LNCaP clone FGC (cell line): Measurements from ENCODE around the gene PTPN5.
A peak's percentile ranks its signal among the peaks of the same experiment; 100 is the strongest.
"Not testable (repeated sequence)": the region's sequence is repeated elsewhere in the genome, so short reads cannot be mapped to it uniquely, and the experiment has no call there.

ENCODE experiments used
- DNase-seq: peaks from one replicate; pipeline ENCODE4 v3.0.0-alpha.2; 2011; ENCODE audit warnings: low read depth
- H3K4me3 ChIP-seq: 2 replicates; pipeline ENCODE4 v1.5.1; 2011; ENCODE audit warnings: mild to moderate bottlenecking, low read depth, low read length, control low read depth
- CTCF ChIP-seq: IDR thresholded peaks from 2 replicates; pipeline ENCODE4 v1.5.1; 2012; ENCODE audit warnings: mild to moderate bottlenecking; ENCODE audit not compliant: control insufficient read depth, insufficient read depth; ENCODE audit errors: extremely low read depth

Gene PTPN5

DNA sequence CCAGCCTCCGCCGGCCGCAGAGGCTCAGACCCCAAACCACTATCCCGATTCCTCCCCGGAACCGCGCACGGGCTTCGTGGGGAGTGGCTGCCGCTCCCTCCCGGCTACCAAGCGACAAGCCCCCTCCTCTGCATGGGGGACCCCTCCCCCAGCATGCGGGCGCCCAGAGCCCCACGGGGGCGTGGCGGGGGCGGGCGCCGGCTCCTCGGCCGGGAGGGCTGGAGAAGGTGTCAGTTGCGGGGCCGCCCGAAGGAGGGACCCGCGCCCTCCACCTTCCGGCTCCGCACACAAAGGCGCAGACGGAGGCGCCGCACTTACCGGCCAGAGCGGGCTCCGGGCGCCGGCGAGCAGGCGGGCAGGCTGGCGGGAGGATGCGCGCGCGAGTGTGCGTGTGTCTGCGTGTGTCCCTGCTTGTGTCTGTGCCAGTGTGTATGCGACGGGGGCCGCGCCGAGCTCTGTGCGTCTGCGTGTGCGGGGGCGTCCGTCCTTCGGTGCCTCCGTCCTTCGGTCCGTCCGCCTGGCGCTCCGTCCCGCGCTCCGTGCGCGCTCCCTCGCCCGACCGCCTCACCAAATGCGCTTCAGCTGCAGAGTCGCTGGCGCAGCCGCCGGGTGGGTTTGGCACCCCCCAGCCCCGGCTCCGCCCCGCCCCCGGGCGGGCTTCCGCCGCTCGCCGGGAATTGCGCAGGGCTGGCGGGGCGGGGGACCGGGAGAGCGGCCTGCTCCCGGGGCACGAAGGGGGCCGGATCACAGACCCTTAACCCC is at the start of gene PTPN5:
Gene PTPN5 (minus strand): TSS at position 592 of the 762 bp plus-strand sequence. CDS start 19,840 bp downstream, outside the sequence.
- no peak within 1 kb of the TSS for H3K4me3 ChIP-seq
- DNase-seq, result no peak
- TF ChIP-seq CTCF, result no peak

DNA sequence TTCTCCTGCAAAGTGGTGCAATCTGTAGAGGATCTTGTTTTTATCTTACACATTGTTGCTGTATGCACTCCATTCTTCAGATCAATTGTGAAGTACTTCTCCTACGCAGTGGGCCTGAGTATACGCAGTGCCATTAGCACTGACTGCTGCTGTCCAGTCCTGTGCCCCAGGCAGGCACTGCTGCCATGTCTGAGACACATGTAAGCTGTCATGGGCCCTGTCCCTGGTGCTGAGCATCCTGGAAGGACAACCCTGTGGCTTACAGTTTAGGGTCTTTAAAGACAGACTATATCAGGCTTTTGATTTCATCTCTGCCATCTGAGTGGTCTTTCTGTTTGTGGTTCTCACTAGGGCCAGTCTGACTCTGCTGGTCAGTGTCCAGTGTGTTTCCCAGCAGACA is 44.8 kb upstream of the PTPN5 start:
- DNase-seq, result no peak
- no peak overlapping the region for H3K4me3 ChIP-seq
- TF ChIP-seq CTCF, result no peak

DNA sequence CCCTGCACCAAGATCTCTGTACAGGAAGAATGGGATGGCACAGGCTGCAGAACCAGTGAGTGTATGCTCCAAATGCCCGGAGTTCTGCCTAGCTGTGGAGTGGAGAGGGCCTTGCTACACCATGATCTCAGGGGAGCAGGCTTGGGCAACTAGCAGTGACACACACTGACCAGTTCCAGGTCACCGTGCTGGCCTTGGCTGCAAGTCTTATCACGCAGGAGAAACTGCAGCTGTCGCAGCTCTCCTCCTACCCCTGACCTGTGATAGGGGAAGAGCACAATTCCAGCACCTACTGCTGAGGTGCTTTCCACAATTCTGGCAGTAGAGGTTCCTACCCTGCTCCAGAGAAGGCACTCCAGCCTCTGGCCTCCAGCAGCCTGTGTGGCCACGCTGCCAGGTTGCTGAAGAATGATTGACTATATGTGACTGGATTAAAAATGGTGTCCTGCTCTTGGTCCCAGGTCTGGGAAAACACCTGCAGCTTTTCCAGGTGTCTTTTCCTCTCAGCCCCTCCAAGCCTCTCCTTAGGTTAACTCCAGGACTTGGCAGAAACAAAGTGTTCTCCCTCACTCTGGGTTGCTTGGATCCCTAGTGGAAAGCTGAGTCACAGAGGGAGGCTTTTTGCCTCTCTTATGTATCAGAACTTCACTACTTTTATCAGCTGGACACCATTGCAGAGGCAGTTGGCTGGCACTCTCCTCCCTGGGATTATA is 43.3 kb upstream of the PTPN5 start:
- no peak for TF ChIP-seq CTCF

GRCh38 chr11:18820160-18820559 is 28.6 kb upstream of the PTPN5 start:
- DNase-seq, result not testable (repeated sequence)

More for the DNA sequence above, 43.3 kb upstream of the PTPN5 start:
- DNase-seq, result no peak
- no peak overlapping the region for H3K4me3 ChIP-seq

DNA sequence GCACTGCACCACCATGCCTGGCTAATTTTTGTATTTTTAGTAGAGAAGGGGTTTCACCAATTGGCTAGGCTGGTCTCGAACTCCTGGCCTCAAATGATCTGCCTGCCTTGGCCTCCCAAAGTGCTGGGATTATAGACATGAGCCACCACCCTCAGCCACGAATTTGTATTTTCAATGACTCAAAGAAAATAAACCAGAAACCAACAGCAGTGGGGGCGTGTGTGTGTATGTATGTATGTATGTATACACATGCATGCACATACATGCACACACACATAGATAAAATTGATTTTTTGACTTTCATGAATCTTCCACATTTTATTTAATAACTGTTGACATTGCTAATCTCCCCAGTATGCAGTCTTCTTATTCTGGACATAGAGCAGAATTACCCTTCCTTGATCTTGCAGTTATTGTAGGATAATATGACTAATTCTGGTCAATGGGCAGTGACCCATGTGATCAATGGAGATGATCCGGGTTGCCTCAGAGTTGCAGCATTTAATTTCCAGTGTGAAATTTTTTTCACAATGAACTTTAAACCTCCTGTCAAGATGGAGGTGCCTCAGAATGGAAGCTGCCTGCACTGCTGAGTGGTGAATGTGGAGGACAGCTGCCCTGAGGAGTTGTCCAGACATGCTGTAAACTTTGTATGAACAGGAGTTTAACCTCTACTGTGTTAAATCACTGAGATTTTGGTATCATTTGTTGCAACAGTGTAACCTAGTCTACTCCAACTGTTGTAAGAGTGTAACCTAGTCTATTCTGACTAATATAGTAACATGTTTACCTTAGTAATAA is 12.8 kb upstream of the PTPN5 start:
- DNase-seq, result no peak
- no peak overlapping the region for H3K4me3 ChIP-seq
- TF ChIP-seq CTCF, result no peak

More at GRCh38 chr11:18820160-18820559, 28.6 kb upstream of the PTPN5 start:
- not testable (repeated sequence) for H3K4me3 ChIP-seq

- peak; percentile 74 for TF ChIP-seq CTCF
- H3K4me3 ChIP-seq, result no peak overlapping the region
- peak; percentile 92 for DNase-seq
Observed at GRCh38 chr11:18802381-18803257, 11.0 kb upstream of the PTPN5 start.
